ENCODE measurements around the gene TOX2. TPM values are rescaled to one million over a fixed set of nuclear protein-coding genes. Genes with fewer than 3 reads are reported as not detected.
A peak's percentile ranks its signal among the peaks of the same experiment; 100 is the strongest.

Gene TOX2
- total and polyA plus RNA-seq, 2 of the 4 experiments (the other 2 are of a cell fraction), result 1.3 to 17.5 TPM

DNA sequence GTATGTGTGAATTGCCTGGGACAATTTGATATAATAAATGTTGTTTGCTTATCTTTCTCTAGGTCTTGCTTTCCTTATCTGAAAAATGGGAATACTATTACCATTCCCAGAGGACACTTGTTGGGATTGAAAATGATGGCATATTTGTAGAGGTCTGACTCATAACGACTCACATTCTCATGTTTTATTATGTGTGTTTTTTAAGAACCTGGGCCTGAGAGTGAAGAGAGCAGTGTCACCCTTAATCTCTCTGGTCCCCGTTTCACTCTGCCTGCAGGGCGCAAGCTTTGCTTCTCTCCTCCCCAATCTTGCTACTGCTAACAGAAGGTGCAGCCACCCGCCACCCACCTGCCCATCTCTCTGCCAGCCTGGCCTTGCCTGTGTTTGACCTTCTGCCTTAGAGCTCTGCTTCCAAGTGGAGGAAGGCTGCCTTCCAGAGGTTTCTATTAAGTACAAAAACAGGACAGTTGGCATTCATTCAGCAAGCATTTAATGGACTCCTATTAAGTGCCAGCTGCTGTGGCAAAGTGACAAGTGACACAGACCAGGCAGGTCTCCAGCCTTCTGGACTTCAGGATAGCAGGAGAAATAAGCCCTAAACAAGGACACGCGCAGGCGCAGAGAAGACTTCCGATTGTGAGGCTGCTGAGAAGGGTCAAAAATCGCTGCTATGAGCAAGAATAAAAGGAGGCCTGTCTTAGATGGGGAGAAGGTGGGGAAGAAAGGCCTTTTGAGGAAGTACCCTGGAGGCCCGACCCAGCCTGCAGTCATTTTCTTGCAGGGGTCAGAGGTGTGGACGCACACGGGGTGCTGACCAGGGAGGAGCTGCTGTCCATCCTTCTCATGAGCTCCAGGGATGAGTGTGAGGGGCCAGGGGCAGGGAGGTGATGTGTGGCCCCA, 159.8 kb downstream of the TOX2 start:
- Histone ChIP-seq H2BK120ac (ENCODE audit: low read depth, low read length) (peak overlapping the region; percentile 62; the same call in 1 of the 2 replicates), H3K4me2 (ENCODE audit: low read depth, low read length) (no peak overlapping the region), H2BK5ac (ENCODE audit: low read depth, low read length, poor library complexity, severe bottlenecking) (no peak overlapping the region), H3K4me1 (ENCODE audit: control insufficient read depth, insufficient read depth, low read length) (peaks cover 4% of the 10 kb centered on the region), H3K18ac (ENCODE audit: low read depth, low read length) (no peak overlapping the region), H4K5ac (ENCODE audit: low read depth, low read length) (no peak overlapping the region), H4K8ac (ENCODE audit: low read depth in 2 of 2, low read length in 2 of 2) (no peak overlapping the region; a peak in 1 of 4 replicates), H3K79me1 (ENCODE audit: low read depth in 1 of 2, low read length in 2 of 2) (no peaks in the 10 kb centered on the region), H2AK9ac (replicated peaks; ENCODE audit: low read depth, low read length, poor library complexity) (no peak overlapping the region), H3K4me3 (ENCODE audit: insufficient read depth, low read depth, low read length) (no peak overlapping the region), H2AFZ (replicated peaks; ENCODE audit: low read length, poor library complexity) (peak overlapping the region; percentile 58), H3K9me3 (ENCODE audit: control insufficient read depth, insufficient read depth, low read length) (no peaks in the 10 kb centered on the region), H3K27ac (ENCODE audit: insufficient read depth, low read length) (no peak overlapping the region), H2BK15ac (ENCODE audit: low read depth, low read length) (0 out of 3 replicates have a peak overlapping the region, but pooled peaks have one; percentile 29), H4K20me1 (ENCODE audit: insufficient read depth, low read length) (no peaks in the 10 kb centered on the region), H3K14ac (replicated peaks; ENCODE audit: low read depth, low read length) (0 out of 2 replicates have a peak overlapping the region, but pooled peaks have one; percentile 33), H3K9ac (ENCODE audit: low read depth, low read length) (no peak overlapping the region), H4K91ac (ENCODE audit: insufficient read depth, low read depth, low read length) (peak overlapping the region; percentile 38; the same call in 1 of the 2 replicates), H2BK20ac (ENCODE audit: low read depth, low read length) (peak overlapping the region; percentile 43; the same call in 1 of the 2 replicates), H3K4ac (ENCODE audit: low read depth, low read length) (peak overlapping the region; percentile 75), H3K56ac (ENCODE audit: extremely low read depth, insufficient read depth, low read length) (no peak overlapping the region), H3K23ac (ENCODE audit: low read depth, low read length) (no peak overlapping the region), H2AK5ac (ENCODE audit: low read depth, low read length) (peak overlapping the region; percentile 69), H3K27me3 (ENCODE audit: control insufficient read depth, insufficient read depth, low read length) (no peaks in the 10 kb centered on the region), H3K9me1 (ENCODE audit: insufficient read depth, low read length) (peaks cover 11% of the 10 kb centered on the region), H3K36me3 (ENCODE audit: control insufficient read depth, insufficient read depth, low read length) (no peaks in the 10 kb centered on the region; the same call in 1 of the 2 replicates)
- ChIA-PET CTCF (no interaction called here), POLR2A (ENCODE audit: unreplicated experiment) (no interaction called here)
- TF ChIP-seq RCOR1 (IDR thresholded peaks at IDR 0.05; ENCODE audit: insufficient replicate concordance, low read length), result peak; percentile 85
- TF ChIP-seq FOS (IDR thresholded peaks at IDR 0.05; ENCODE audit: low read depth, low read length), result peak; percentile 64; the same call in 1 of the 2 replicates
- TF ChIP-seq MAFK (IDR thresholded peaks at IDR 0.05; ENCODE audit: low read depth, low read length), result no peak
- ATAC-seq (ENCODE audit: low read depth), result peak; percentile 79
- in situ Hi-C loops (cut with MboI; ENCODE audit: low sequenced_read_pairs) (no loop called here), intact Hi-C loops (cut with micrococcal nuclease) (loop anchor here (10.0 kb wide), 1 partner anchor 130 kb away; no protein-coding TSS in a partner anchor), dilution Hi-C loops (cut with HindIII; ENCODE audit: low sequenced_read_pairs, unreplicated experiment) (no loop called here)
- DNase-seq, result peak; percentile 85
- no TSS peak for BruUV-seq (replicated peaks)
- 77% methylated on average over 7 of the region's 12 CpGs; no CpG with 5 or more reads in 1 of the 2 experiments for WGBS, 2 experiments (ENCODE audit: extremely low coverage in 2 of 2, insufficient read length in 1 of 2)

Measured in IMR-90 (cell line).